Liver (tissue), 9 donors: ENCODE data around the gene RASGRP2. TPM values are rescaled to one million over a fixed set of nuclear protein-coding genes. Genes with fewer than 3 reads are reported as not detected.

Source experiments
- DNase-seq: peaks from one replicate; pipeline ENCODE4 v3.0.0-alpha.2; 2017; ENCODE audit warnings: low spot score
- H3K27ac ChIP-seq, 2 donors: one replicate each; pipeline ENCODE4 v1.7.0; 2013; ENCODE audit warnings: inconsistent platforms in 2 of 2, low read length in 2 of 2, control low read depth in 1 of 2, low read depth in 1 of 2, mild to moderate bottlenecking in 1 of 2
- H3K27me3 ChIP-seq, 4 donors: one replicate each; pipeline versions ENCODE4 v1.6.1 to v1.7.0; 2013; ENCODE audit warnings: low read length in 3 of 4, inconsistent platforms in 1 of 4, mild to moderate bottlenecking in 1 of 4, moderate library complexity in 1 of 4; ENCODE audit not compliant: control insufficient read depth in 4 of 4, insufficient read depth in 4 of 4
- H3K36me3 ChIP-seq, 4 donors: one replicate each; pipeline versions ENCODE4 v1.6.1 to v1.7.0; 2013; ENCODE audit warnings: low read length in 3 of 4, mild to moderate bottlenecking in 3 of 4, low read depth in 1 of 4, moderate library complexity in 1 of 4; ENCODE audit not compliant: control insufficient read depth in 4 of 4, insufficient read depth in 3 of 4
- H3K4me1 ChIP-seq, 4 donors: one replicate each; pipeline versions ENCODE4 v1.6.1 to v1.7.0; 2013; ENCODE audit warnings: low read length in 3 of 4, mild to moderate bottlenecking in 3 of 4, moderate library complexity in 1 of 4; ENCODE audit not compliant: control insufficient read depth in 4 of 4, insufficient read depth in 4 of 4
- H3K4me3 ChIP-seq, 3 donors: one replicate each; pipeline versions ENCODE4 v1.6.1 to v1.7.0; 2013; ENCODE audit warnings: low read length in 3 of 3, control low read depth in 1 of 3, low read depth in 1 of 3, mild to moderate bottlenecking in 1 of 3
- H3K9ac ChIP-seq, 2 donors: one replicate each; pipeline ENCODE4 v1.7.0; 2013; ENCODE audit warnings: low read length in 2 of 2, mild to moderate bottlenecking in 2 of 2, moderate library complexity in 2 of 2, control low read depth in 1 of 2, low read depth in 1 of 2
- H3K9me3 ChIP-seq, 4 donors: one replicate each; pipeline versions ENCODE4 v1.6.1 to v1.7.0; 2013; ENCODE audit warnings: low read length in 3 of 4; ENCODE audit not compliant: control insufficient read depth in 4 of 4
- ATF3 ChIP-seq: IDR thresholded peaks from 2 replicates; pipeline ENCODE4 v1.6.1; 2016; ENCODE audit warnings: antibody characterized with exemption
- EGR1 ChIP-seq, 2 donors: IDR thresholded peaks; 2 replicates each; pipeline ENCODE4 v1.6.1; 2016 to 2018; ENCODE audit warnings: antibody characterized with exemption in 2 of 2, low read depth in 2 of 2
- FOXA1 ChIP-seq: IDR thresholded peaks from 2 replicates; pipeline ENCODE4 v1.6.1; 2016; ENCODE audit warnings: antibody characterized with exemption
- FOXA2 ChIP-seq: IDR thresholded peaks from 2 replicates; pipeline ENCODE4 v1.6.1; 2016; ENCODE audit warnings: antibody characterized with exemption
- GABPA ChIP-seq, 2 donors: IDR thresholded peaks in 1 of 2; conservative IDR thresholded peaks in 1 of 2; 2 replicates each; pipeline ENCODE4 v1.6.1; 2016; ENCODE audit warnings: antibody characterized with exemption in 2 of 2, mild to moderate bottlenecking in 1 of 2, moderate library complexity in 1 of 2
- HNF4A ChIP-seq, 2 donors: conservative IDR thresholded peaks; 2 replicates each; pipeline ENCODE4 v1.6.1; 2016; ENCODE audit warnings: antibody characterized with exemption in 2 of 2, mild to moderate bottlenecking in 2 of 2
- HNF4G ChIP-seq: IDR thresholded peaks from 2 replicates; pipeline ENCODE4 v1.6.1; 2016; ENCODE audit warnings: antibody characterized with exemption
- JUND ChIP-seq, 2 donors: IDR thresholded peaks; 2 replicates each; pipeline ENCODE4 v1.6.1; 2016; ENCODE audit warnings: antibody characterized with exemption in 2 of 2
- MAX ChIP-seq: IDR thresholded peaks from 2 replicates; pipeline ENCODE4 v1.6.1; 2016; ENCODE audit warnings: antibody characterized with exemption
- RAD21 ChIP-seq, 2 donors: IDR thresholded peaks; 2 replicates each; pipeline ENCODE4 v1.6.1; 2016; ENCODE audit warnings: antibody characterized with exemption in 2 of 2, mild to moderate bottlenecking in 2 of 2
- REST ChIP-seq: IDR thresholded peaks from 2 replicates; pipeline ENCODE4 v1.6.1; 2016; ENCODE audit warnings: antibody characterized with exemption, mild to moderate bottlenecking
- YY1 ChIP-seq: IDR thresholded peaks from 2 replicates; pipeline ENCODE4 v1.6.1; 2016; ENCODE audit warnings: antibody characterized with exemption, mild to moderate bottlenecking
- WGBS: extraction: QIAGEN DNeasy Blood & Tissue Kit; methylation state at CpG from one replicate; pipeline ENCODE4 v1.1.7; 2013; 5-methylcytosine and 5-hydroxymethylcytosine counted together
- polyA plus RNA-seq, 2 donors: library from polyadenylated mRNA; stranded (reverse) in 1 of 2; unstranded in 1 of 2; fragments of 200-250 nt in 1 of 2; fragments of >200 nt in 1 of 2; fragmentation: Nextera tagmentation in 1 of 2; extraction: Ambion mirVana in 1 of 2; gene quantifications; one replicate each; pipeline versions ENCODE4 v1.2.1 to v1.2.3, GENCODE V29; 2013 to 2015
- total RNA-seq, 2 donors: library from RNA; depleted of rRNA; stranded (reverse); fragments of >200 nt; gene quantifications; one replicate each; pipeline ENCODE4 v1.2.3, GENCODE V29; 2014
- TF ChIP-seq, protein P1 (sequence below): fragments of 150-350 bp; IDR thresholded peaks from 2 replicates; pipeline ENCODE4 v1.5.1; 2017; ENCODE audit warnings: improper control_type of control experiment, low read depth, low read length; ENCODE audit not compliant: missing input control
- donor health status: healthy.
- donor health status: healthy.
- donor health status: healthy.
- donor health status: healthy.
- donor health status: healthy.

RASGRP2 gene
- total and polyA plus RNA-seq, 4 donors, result 2.7 to 14.9 (median 8.7) TPM

GRCh38 chr11:64763526-64764039, 19.6 kb upstream of the RASGRP2 start:
- WGBS, result 82% methylated on average over 6 of the region's 6 CpGs
- no peak overlapping the region for H3K9ac ChIP-seq
- H3K36me3 ChIP-seq, result peaks cover 23 to 56% (median 40%) of the 10 kb centered on the region in 4 donors

DNA sequence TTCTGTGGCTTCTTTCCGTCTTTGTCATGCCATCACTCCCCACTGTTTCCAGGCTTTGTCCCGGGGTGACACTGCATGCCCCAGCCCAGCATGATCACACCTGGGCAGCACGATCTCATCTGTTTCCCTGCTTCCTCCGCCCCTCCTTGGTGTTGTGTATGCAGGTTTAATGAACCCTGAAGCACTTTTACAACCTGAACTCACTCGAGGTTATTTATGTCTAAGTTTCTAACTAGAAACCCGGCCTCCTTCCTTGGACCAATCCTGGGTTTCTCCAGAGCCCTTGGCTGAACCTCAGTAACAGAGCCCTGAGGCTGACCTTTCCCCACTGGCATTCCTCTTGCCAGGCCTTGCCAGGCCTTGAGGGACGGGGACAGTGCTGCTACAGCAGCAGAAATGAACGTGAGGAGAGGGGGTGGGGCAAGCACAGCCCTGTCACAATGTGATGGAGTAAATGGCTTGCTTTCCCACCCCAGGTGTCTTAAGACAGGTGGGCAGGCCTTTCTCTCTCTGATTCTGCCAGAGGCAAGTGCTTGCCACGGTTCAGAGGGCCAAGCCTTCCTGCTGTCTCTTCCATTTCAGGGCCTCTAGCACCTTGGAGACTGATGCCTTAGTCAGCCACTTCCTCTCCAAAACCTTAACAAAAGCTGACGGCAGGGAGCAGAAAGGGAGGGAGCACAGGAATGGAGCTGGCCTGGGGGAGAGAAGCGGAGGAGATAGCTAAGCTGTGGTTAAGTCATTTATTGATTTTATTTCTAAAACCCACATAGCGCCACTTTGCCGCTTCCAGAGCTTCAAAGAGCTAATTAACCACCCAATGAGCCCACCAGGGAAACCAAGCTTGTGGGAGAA, 19.0 kb upstream of the RASGRP2 start:
- Histone ChIP-seq H3K9ac (no peak overlapping the region), H3K9me3 (no peaks in the 10 kb centered on the region), H3K36me3 (peaks cover 19 to 50% (median 33%) of the 10 kb centered on the region in 4 donors), H3K4me3 (no peak overlapping the region), H3K27me3 (no peaks in the 10 kb centered on the region), H3K4me1 (peaks cover 0 to 7% (median 0%) of the 10 kb centered on the region in 4 donors), H3K27ac (no peak overlapping the region)
- WGBS, result 68% methylated on average over 13 of the region's 13 CpGs
- no peak for DNase-seq
- TF ChIP-seq HNF4G (no peak), MAX (no peak), REST (no peak), ATF3 (no peak), FOXA1 (no peak), FOXA2 (no peak), HNF4A (conservative IDR thresholded peaks at IDR 0.05) (no peak), YY1 (no peak), EGR1 (IDR thresholded peaks at IDR 0.05; ENCODE audit: low read depth in 2 of 2) (no peak), RAD21 (IDR thresholded peaks at IDR 0.05) (no peak)

More at GRCh38 chr11:64763526-64764039, 19.6 kb upstream of the RASGRP2 start:
- no peak for DNase-seq
- no peaks in the 10 kb centered on the region for H3K9me3 ChIP-seq
- H3K27me3 ChIP-seq, result no peaks in the 10 kb centered on the region
- TF ChIP-seq FOXA2, result no peak
- TF ChIP-seq JUND (IDR thresholded peaks at IDR 0.05), result no peak
- no peak for TF ChIP-seq YY1
- TF ChIP-seq GABPA (IDR thresholded peaks at IDR 0.05 in 1 of 2, conservative IDR thresholded peaks at IDR 0.05 in 1 of 2), result no peak
- TF ChIP-seq REST, result no peak
- TF ChIP-seq HNF4A (conservative IDR thresholded peaks at IDR 0.05), result no peak
- TF ChIP-seq, protein P1, sequence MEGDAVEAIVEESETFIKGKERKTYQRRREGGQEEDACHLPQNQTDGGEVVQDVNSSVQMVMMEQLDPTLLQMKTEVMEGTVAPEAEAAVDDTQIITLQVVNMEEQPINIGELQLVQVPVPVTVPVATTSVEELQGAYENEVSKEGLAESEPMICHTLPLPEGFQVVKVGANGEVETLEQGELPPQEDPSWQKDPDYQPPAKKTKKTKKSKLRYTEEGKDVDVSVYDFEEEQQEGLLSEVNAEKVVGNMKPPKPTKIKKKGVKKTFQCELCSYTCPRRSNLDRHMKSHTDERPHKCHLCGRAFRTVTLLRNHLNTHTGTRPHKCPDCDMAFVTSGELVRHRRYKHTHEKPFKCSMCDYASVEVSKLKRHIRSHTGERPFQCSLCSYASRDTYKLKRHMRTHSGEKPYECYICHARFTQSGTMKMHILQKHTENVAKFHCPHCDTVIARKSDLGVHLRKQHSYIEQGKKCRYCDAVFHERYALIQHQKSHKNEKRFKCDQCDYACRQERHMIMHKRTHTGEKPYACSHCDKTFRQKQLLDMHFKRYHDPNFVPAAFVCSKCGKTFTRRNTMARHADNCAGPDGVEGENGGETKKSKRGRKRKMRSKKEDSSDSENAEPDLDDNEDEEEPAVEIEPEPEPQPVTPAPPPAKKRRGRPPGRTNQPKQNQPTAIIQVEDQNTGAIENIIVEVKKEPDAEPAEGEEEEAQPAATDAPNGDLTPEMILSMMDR, result no peak
- no peak for TF ChIP-seq ATF3
- no peak for TF ChIP-seq RAD21 (IDR thresholded peaks at IDR 0.05)
- no peak overlapping the region for H3K27ac ChIP-seq
- H3K4me3 ChIP-seq, result no peak overlapping the region
- peaks cover 0 to 7% (median 0%) of the 10 kb centered on the region in 4 donors for H3K4me1 ChIP-seq
